Measurements from ENCODE around the gene SLC25A24. TPM values are rescaled to one million over a fixed set of nuclear protein-coding genes. Genes with fewer than 3 reads are reported as not detected.
"Not testable (repeated sequence)": the region's sequence is repeated elsewhere in the genome, so short reads cannot be mapped to it uniquely, and the experiment has no call there.

Gene SLC25A24
- total RNA-seq (10 to 100 TPM; 12.3 to 15.5 TPM), polyA plus RNA-seq (ENCODE audit: insufficient read depth, low read depth, low replicate concordance) (9.8 TPM)
- long read RNA-seq, donor 1, full-length matches to known transcripts, result 23 of 40 reads
- long read RNA-seq, donor 1, partial matches to known transcripts, result 17 of 40 reads
- long read RNA-seq, donor 1, other reads (novel, unspliced or antisense), result 0 of 40 reads
- long read RNA-seq, donor 2, full-length matches to known transcripts, result 20 of 20 reads
- long read RNA-seq, donor 2, partial matches to known transcripts, result 0 of 20 reads
- long read RNA-seq, donor 2, other reads (novel, unspliced or antisense), result 0 of 20 reads

DNA sequence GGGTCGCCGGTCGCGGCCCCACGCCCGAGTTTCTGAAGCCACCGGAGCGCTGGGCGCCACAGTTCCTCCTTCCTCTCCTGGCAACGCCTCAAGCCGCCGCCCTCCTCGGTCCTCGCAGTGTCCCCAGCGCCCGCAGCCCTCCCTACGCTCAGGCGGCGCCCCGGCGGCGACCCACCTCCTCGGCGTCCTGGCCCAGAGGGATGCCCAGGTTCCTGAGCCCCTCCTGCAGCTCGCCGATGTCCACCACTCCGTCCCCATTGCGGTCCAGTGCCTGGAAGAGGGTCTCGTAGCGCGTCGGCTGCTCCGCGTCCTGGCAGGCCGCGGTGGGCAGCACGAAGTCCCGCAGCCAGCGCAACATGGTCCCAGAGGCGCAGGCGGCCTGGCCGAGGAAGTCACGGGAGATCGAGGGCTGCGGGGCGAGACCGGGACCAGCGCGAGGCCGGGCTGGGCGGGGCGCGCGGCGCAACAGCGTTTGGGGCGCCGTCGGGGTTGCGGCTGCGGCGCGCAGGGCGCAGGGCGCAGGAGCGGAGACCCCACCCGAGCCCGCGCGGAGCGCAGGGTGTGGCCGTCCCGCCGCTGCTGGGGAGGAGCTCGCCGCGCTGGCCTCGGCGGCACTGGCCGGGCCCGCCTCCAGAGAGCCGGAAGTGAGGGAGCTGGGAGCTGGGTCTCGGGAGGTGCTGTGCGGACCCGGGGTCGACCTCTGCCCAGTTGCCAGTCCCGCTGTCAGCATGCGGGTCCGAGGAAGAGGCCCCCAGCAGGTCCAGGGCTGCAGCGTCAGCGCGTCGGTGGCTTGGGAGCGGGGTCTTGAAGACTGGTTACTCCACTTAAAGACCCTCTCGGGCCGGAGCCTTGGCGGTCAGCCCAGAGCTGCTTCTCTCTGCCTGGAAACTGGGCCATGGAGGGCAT lies at the start of gene SLC25A24:
Gene SLC25A24, minus strand, starts transcription at position 563 of the 906 bp plus-strand sequence. Its CDS starts 205 bp downstream, at position 358.
- Histone ChIP-seq H3K27me3 (no peaks in the 10 kb centered on the region), H3K27ac (peak within 1 kb of the TSS; percentile 89 to 93), H3K36me3 (ENCODE audit: low read depth, missing control alignments) (no peaks in the 10 kb centered on the region), H3K9me3 (no peaks in the 10 kb centered on the region), H3K4me3 (peak within 1 kb of the TSS; percentile 88 to 95), H3K4me1 (no peaks in the 10 kb centered on the region)
- peak; percentile 84 for DNase-seq
- TF ChIP-seq, protein P1, sequence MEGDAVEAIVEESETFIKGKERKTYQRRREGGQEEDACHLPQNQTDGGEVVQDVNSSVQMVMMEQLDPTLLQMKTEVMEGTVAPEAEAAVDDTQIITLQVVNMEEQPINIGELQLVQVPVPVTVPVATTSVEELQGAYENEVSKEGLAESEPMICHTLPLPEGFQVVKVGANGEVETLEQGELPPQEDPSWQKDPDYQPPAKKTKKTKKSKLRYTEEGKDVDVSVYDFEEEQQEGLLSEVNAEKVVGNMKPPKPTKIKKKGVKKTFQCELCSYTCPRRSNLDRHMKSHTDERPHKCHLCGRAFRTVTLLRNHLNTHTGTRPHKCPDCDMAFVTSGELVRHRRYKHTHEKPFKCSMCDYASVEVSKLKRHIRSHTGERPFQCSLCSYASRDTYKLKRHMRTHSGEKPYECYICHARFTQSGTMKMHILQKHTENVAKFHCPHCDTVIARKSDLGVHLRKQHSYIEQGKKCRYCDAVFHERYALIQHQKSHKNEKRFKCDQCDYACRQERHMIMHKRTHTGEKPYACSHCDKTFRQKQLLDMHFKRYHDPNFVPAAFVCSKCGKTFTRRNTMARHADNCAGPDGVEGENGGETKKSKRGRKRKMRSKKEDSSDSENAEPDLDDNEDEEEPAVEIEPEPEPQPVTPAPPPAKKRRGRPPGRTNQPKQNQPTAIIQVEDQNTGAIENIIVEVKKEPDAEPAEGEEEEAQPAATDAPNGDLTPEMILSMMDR (IDR thresholded peaks at IDR 0.05), result no peak
- no peak for TF ChIP-seq POLR2A (IDR thresholded peaks at IDR 0.05)
- 0% methylated on average over 14 to 65 of the region's 97 CpGs for WGBS, 2 donors
- intact Hi-C loops (cut with DNase I; ENCODE audit: low total_unique reads), result no loop called here

DNA sequence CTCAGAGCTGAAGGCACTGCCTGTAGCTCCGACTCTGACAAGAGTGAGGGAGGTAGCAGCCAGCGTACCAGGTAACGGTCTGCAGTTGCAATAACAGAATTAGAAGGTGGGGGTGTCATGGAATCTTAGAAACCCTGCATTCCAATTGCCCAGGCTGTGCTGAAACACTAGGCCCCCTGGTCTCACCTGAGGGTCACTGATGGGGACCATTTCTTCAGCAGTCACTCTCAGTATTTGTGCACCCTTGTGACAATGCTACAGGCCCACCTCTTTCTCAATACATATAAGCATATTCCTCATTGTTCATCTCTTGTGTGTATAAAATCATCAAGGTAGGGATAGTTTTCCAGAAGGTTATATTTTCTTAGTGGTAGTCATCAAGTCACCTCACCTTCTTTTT lies 43.8 kb upstream of the SLC25A24 start, which contains the start of gene NBPF4:
Gene NBPF4, minus strand, starts transcription at position 101 of the 400 bp plus-strand sequence. CDS start 315 bp downstream, outside the sequence.
- H3K4me1 ChIP-seq; H3K4me3 ChIP-seq; H3K27me3 ChIP-seq; H3K36me3 ChIP-seq (ENCODE audit: low read depth, missing control alignments); H3K27ac ChIP-seq; H3K9me3 ChIP-seq; intact Hi-C loops (cut with DNase I; ENCODE audit: low total_unique reads); DNase-seq: not testable (repeated sequence)
- WGBS, 2 donors, result no CpG with 5 or more reads among the region's 3 CpGs

DNA sequence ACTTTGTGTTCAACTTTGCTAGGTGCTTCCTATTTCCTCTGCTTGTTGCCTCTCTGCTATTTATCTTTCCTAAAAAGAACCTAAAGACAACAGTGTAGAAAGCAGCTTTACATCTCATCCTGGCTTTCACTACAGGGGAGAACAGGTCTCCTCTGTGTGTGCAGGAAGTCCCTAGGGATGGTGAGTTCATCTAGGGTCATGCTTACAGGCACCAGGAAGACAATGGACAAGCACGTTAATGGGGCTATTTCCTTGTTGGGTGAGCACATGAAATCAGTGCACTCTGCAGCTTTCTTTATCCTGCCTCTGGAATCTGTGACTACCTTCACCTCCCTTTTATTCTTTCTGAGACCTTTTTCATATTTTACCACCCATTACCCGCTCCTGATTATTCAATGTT lies 39.3 kb upstream of the SLC25A24 start:
- H3K27me3 ChIP-seq; H3K9me3 ChIP-seq; H3K36me3 ChIP-seq (ENCODE audit: low read depth, missing control alignments); intact Hi-C loops (cut with DNase I; ENCODE audit: low total_unique reads); H3K27ac ChIP-seq; H3K4me1 ChIP-seq; H3K4me3 ChIP-seq; DNase-seq: not testable (repeated sequence)
- no CpG with 5 or more reads among the region's 2 CpGs for whole genome bisulfite sequencing, 2 donors

DNA sequence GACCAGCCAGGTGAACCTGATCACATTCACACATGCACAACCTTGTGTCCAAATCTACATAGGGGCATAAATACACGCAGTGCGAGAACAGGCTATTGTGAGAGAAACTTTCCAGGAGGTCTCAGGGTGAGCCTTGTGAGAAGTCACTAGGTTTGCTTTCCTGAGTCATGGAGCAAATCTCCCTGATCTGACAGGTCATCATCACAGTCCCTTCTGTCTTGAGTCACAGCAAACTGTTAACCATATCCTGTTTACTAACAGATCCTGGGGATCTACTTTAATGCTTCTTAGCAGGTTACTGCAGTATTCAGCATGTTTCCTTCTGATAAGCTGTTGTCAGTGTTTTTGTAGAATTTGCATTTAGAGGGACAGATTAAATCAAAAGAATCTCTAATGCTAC lies 35.2 kb upstream of the SLC25A24 start:
- H3K27ac ChIP-seq; DNase-seq; H3K4me3 ChIP-seq; intact Hi-C loops (cut with DNase I; ENCODE audit: low total_unique reads); H3K4me1 ChIP-seq; H3K9me3 ChIP-seq; H3K27me3 ChIP-seq; H3K36me3 ChIP-seq (ENCODE audit: low read depth, missing control alignments): not testable (repeated sequence)
- no CpG with 5 or more reads among the region's 2 CpGs for WGBS, 2 donors

DNA sequence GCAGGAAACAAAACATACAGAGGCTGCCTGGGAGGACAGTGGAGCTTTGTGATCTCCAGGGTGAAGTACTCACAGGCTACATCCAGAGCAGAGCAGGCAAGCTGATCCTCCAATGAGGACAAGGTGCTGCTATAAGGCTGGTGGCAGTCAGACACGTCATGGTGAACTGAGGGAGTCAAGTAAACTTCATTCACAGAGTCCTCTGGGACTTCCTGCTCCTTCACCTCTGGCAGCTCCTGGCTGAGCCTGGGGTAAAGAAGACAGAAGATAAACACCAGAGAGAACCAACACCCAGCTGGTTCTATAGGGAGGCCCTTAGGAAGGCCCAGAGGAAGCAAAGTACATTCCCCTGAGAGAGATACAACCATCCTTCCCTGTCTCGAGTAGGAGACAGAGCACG lies 32.0 kb upstream of the SLC25A24 start:
- no CpG with 5 or more reads among the region's 3 CpGs for WGBS, 2 donors
- H3K27ac ChIP-seq; H3K27me3 ChIP-seq; H3K4me1 ChIP-seq; H3K4me3 ChIP-seq; intact Hi-C loops (cut with DNase I; ENCODE audit: low total_unique reads); DNase-seq; H3K9me3 ChIP-seq; H3K36me3 ChIP-seq (ENCODE audit: low read depth, missing control alignments): not testable (repeated sequence)

DNA sequence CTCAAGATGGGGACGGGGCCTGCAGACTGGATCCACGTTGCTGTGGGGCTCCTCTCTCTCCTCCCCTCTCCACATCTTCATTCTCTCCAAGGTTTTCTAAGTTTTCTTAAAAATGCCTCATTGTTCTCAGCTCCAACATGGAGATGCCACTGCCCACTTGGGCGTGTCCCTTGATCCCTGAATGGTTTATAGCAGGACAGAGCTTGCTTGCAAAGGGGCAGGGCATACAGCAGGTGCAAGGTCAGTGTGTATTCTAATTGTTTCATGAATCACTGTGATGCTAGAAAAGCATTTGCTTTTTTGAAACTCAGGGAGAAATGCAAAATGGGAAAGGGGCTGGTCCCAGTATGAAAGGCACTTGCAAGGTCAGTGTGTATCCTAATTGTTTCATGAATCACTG lies 29.8 kb upstream of the SLC25A24 start:
- H3K9me3 ChIP-seq; H3K36me3 ChIP-seq (ENCODE audit: low read depth, missing control alignments); H3K4me3 ChIP-seq; H3K27me3 ChIP-seq; H3K4me1 ChIP-seq; intact Hi-C loops (cut with DNase I; ENCODE audit: low total_unique reads); H3K27ac ChIP-seq; DNase-seq: not testable (repeated sequence)
- WGBS, 2 donors, result no CpG with 5 or more reads among the region's 3 CpGs

DNA sequence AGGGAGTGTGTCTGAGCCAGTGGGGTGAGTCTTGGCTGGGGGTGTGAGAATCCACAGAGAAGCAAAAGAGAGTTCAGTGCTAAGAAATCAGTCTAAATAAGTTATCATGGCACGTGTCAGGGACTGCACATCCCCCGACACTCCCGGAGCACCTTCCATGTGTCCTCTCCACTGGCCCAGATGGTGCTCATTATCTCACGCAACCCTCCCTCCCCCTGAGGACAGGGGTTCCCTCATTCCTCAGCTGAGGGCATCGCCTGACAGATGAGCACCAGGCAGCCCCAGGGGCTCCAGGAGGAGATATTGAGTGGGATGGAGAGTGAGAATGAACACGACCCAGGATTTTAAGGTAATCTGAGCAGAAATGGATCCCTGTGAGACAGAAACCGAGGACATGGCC lies 27.6 kb upstream of the SLC25A24 start:
- DNase-seq; H3K36me3 ChIP-seq (ENCODE audit: low read depth, missing control alignments); intact Hi-C loops (cut with DNase I; ENCODE audit: low total_unique reads); H3K4me1 ChIP-seq; H3K4me3 ChIP-seq; H3K27ac ChIP-seq; H3K9me3 ChIP-seq; H3K27me3 ChIP-seq: not testable (repeated sequence)
- no CpG with 5 or more reads among the region's 7 CpGs for WGBS, 2 donors

DNA sequence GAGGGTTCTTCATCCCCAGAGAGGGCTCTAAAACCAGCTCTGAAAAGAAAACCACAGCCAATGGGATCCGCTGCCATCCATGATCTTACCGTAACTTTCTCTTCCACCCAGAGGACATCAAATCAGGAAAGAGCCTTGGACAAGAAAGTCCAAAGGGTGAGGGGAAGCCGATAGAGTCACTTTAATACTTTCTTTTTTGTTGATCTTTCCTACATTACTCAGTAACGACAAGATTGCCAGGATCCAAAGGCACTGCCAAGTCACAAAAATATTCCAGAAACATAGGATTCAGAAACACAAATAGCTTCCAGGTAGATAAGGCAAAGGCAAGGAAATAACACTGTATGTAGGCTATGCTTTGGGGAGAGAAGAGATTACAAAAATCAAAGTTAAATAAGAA lies 26.7 kb upstream of the SLC25A24 start:
- H3K9me3 ChIP-seq; intact Hi-C loops (cut with DNase I; ENCODE audit: low total_unique reads); H3K4me1 ChIP-seq; DNase-seq; H3K27me3 ChIP-seq; H3K36me3 ChIP-seq (ENCODE audit: low read depth, missing control alignments); H3K4me3 ChIP-seq; H3K27ac ChIP-seq: not testable (repeated sequence)
- 86% methylated on average over 1 of the region's 4 CpGs; no CpG with 5 or more reads in 1 of the 2 donors for WGBS, 2 donors

DNA sequence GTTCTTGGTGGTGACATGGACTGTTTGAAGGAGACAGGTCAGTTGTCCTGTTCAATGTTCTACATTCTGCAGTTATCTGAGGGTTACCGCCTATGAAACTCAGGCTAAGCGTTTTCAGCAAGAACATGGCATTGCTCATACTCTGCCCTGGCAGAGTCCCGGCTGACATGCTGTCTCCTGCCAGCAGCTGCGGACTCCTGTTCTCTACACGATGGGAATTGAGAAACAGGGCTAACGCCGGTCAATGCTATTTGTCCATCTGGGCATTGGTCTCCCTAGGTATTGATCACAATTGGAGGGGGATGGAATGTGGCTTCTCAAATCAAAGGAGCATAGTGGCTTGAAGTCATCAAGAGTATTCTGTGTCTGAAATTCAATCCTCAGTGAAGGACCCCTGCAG lies 23.1 kb upstream of the SLC25A24 start:
- H3K9me3 ChIP-seq; H3K4me3 ChIP-seq; H3K27me3 ChIP-seq; H3K27ac ChIP-seq; DNase-seq; intact Hi-C loops (cut with DNase I; ENCODE audit: low total_unique reads); H3K4me1 ChIP-seq; H3K36me3 ChIP-seq (ENCODE audit: low read depth, missing control alignments): not testable (repeated sequence)
- 89 to 91% methylated on average over 7 of the region's 7 CpGs for WGBS, 2 donors

DNA sequence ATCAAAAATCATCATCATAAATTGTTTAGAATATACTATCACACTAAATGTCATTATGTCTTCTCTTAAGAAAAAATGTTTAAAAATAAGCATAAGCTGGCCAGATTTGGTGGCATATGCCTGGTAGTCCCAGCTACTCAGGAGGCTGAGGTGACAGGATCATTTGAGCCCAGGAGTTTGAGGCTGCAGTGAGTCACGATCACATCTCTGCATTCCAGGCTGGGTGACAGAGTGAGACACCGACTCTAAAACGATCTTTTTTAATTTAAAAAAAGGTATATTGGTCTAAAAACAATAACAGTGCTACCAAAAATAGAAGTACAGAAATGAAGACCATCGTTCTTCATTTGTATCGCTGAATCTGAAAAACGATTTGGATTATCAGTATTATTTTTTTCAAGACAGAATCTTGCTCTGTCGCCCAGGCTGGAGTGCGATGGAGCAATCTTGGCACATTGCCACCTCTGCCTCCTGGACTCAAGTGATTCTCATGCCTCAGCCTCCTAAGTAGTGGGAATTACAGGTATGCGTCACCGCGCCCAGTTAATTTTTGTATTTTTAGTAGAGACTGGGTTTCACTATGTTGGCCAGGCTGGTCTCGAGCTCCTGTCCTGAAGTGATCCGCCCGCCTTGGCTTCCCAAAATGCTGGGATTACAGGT lies 17.5 kb upstream of the SLC25A24 start:
- DNase-seq; H3K4me1 ChIP-seq; intact Hi-C loops (cut with DNase I; ENCODE audit: low total_unique reads); H3K27ac ChIP-seq; H3K36me3 ChIP-seq (ENCODE audit: low read depth, missing control alignments); H3K27me3 ChIP-seq; H3K4me3 ChIP-seq; H3K9me3 ChIP-seq: not testable (repeated sequence)
- WGBS, 2 donors, result 92% methylated on average over 14 of the region's 14 CpGs
